OCI-LY7 (cell line): ENCODE results near the gene MEGF8. TPM values are rescaled to one million over a fixed set of nuclear protein-coding genes. Genes with fewer than 3 reads are reported as not detected.

Experiments used
- BruUV-seq: library from RNA; stranded (reverse); fragments of 400-500 nt; replicated peaks from 2 replicates; lab custom pipeline; 2021; lab: Mats Ljungman, UMichigan
- CTCF ChIA-PET: fragments of 300-600 bp; sonication (Branson Sonifier 250); formaldehyde crosslinking; loops from one replicate; lab custom pipeline; 2022; ENCODE audit warnings: antibody characterized with exemption; ENCODE audit not compliant: unreplicated experiment; lab: Charles Lee
- POLR2A ChIA-PET: fragments of 300-600 bp; sonication (Branson Sonifier 250); formaldehyde crosslinking; loops from one replicate; lab custom pipeline; 2022; ENCODE audit warnings: antibody characterized with exemption; lab: Charles Lee
- DNase-seq: peaks from one replicate; pipeline ENCODE4 v3.0.0-alpha.2; 2015; ENCODE audit warnings: low spot score
- H2AFZ ChIP-seq: fragments of 200-600 bp; sonication (generic), shearing (Covaris generic); 2 replicates; pipeline ENCODE4 v1.6.1; 2014; ENCODE audit warnings: mild to moderate bottlenecking, antibody characterized with exemption, low read length, moderate library complexity
- H3K27ac ChIP-seq: fragments of 200-600 bp; sonication (generic); 2 replicates; pipeline ENCODE4 v1.5.1; 2014; ENCODE audit warnings: mixed run types, low read depth, mild to moderate bottlenecking, moderate library complexity, low read length, inconsistent platforms; ENCODE audit not compliant: poor library complexity, severe bottlenecking
- H3K36me3 ChIP-seq: fragments of 200-600 bp; sonication (generic); 2 replicates; pipeline ENCODE4 v1.6.1; 2014; ENCODE audit warnings: mild to moderate bottlenecking, antibody characterized with exemption, low read length, moderate library complexity, mixed read lengths; ENCODE audit not compliant: insufficient read depth
- H3K4me1 ChIP-seq: fragments of 200-600 bp; sonication (generic); 2 replicates; pipeline ENCODE4 v1.5.1; 2014; ENCODE audit warnings: mild to moderate bottlenecking, low read length; ENCODE audit not compliant: insufficient read depth, poor library complexity, severe bottlenecking
- H3K4me2 ChIP-seq: fragments of 200-600 bp; sonication (generic); 2 replicates; pipeline ENCODE4 v1.6.1; 2014; ENCODE audit warnings: mild to moderate bottlenecking, low read length
- H3K4me3 ChIP-seq: fragments of 200-600 bp; sonication (generic); 2 replicates; pipeline ENCODE4 v1.5.1; 2014; ENCODE audit warnings: mild to moderate bottlenecking, low read depth, low read length; ENCODE audit not compliant: poor library complexity, severe bottlenecking
- H3K79me2 ChIP-seq: fragments of 200-600 bp; sonication (generic); 2 replicates; pipeline ENCODE4 v1.6.1; 2016; ENCODE audit warnings: low read depth, mild to moderate bottlenecking, low read length, moderate library complexity, mixed read lengths; ENCODE audit not compliant: insufficient read depth
- H3K9me2 ChIP-seq: fragments of 200-600 bp; sonication (generic); 2 replicates; pipeline ENCODE4 v1.6.1; 2016; ENCODE audit warnings: mild to moderate bottlenecking, low read length, mixed read lengths; ENCODE audit not compliant: insufficient read depth
- H3K9me3 ChIP-seq: fragments of 200-600 bp; sonication (generic); 2 replicates; pipeline ENCODE4 v1.6.1; 2014; ENCODE audit warnings: mild to moderate bottlenecking, mixed run types, low read length, mixed read lengths
- H4K20me1 ChIP-seq: fragments of 200-600 bp; sonication (generic); 2 replicates; pipeline ENCODE4 v1.6.1; 2014; ENCODE audit warnings: mild to moderate bottlenecking, antibody characterized with exemption, low read length, moderate library complexity, mixed read lengths; ENCODE audit not compliant: insufficient read depth
- CTCF ChIP-seq: fragments of 200-600 bp; sonication (generic); conservative IDR thresholded peaks from 2 replicates; pipeline ENCODE4 v1.5.1; 2014; ENCODE audit warnings: mild to moderate bottlenecking, antibody characterized with exemption, low read length, moderate library complexity, mixed read lengths
- EZH2phosphoT487 ChIP-seq: fragments of 200-600 bp; sonication (generic); IDR thresholded peaks from 2 replicates; pipeline ENCODE4 v1.6.1; 2018; ENCODE audit warnings: low read depth, borderline replicate concordance, mild to moderate bottlenecking, mixed run types, antibody characterized with exemption, low read length, moderate library complexity, mixed read lengths
- intact Hi-C: fragments of 100-400 bp; cut with micrococcal nuclease; formaldehyde crosslinking; loops from one replicate; pipeline ENCODE4 v1.10.0; 2022; ENCODE audit not compliant: unreplicated experiment
- total RNA-seq, 2 experiments: library from RNA; depleted of rRNA in 1 of 2; stranded (reverse); fragments of >200 nt in 1 of 2; shearing (Covaris generic) in 1 of 2; gene quantifications; 2 replicates each; pipeline ENCODE4 v1.2.3, GENCODE V29; 2014 to 2022

Gene MEGF8
- total RNA-seq, 2 experiments from 2014 or later, result 10.5 to 14.7 TPM

GRCh38 chr19:42421591-42422031 is 96.2 kb downstream of the MEGF8 start:
- Histone ChIP-seq H3K4me2 (peak overlapping the region; percentile 98), H3K4me3 (peak overlapping the region; percentile 74)

GRCh38 chr19:42422092-42422900 is 96.9 kb downstream of the MEGF8 start:
- Histone ChIP-seq H4K20me1 (0 out of 2 replicates have a peak, but pooled peaks cover 4% of the 10 kb centered on the region), H3K36me3 (peaks cover 29% of the 10 kb centered on the region), H3K9me3 (no peaks in the 10 kb centered on the region), H3K4me2 (peak overlapping the region; percentile 98), H3K4me1 (peaks cover 62% of the 10 kb centered on the region), H3K9me2 (no peaks in the 10 kb centered on the region), H3K79me2 (peaks cover 32% of the 10 kb centered on the region), H2AFZ (peak overlapping the region; percentile 64; the same call in 1 of the 2 replicates), H3K27ac (peak overlapping the region; percentile 81), H3K4me3 (peak overlapping the region; percentile 74)
- intact Hi-C loops, result no loop called here
- DNase-seq, result peak; percentile 80
- TSS peak; percentile 48 for BruUV-seq
- TF ChIP-seq EZH2phosphoT487 (no peak), CTCF (no peak)
- CTCF ChIA-PET, result no interaction called here
- POLR2A ChIA-PET, result no interaction called here

More at GRCh38 chr19:42421591-42422031, 96.2 kb downstream of the MEGF8 start:
- no peak for TF ChIP-seq EZH2phosphoT487
- TF ChIP-seq CTCF, result no peak
- Histone ChIP-seq H3K79me2 (peaks cover 32% of the 10 kb centered on the region), H3K9me3 (no peaks in the 10 kb centered on the region), H2AFZ (no peak overlapping the region), H3K4me1 (peaks cover 55% of the 10 kb centered on the region), H3K36me3 (peaks cover 30% of the 10 kb centered on the region), H3K9me2 (no peaks in the 10 kb centered on the region), H3K27ac (peak overlapping the region; percentile 81), H4K20me1 (0 out of 2 replicates have a peak, but pooled peaks cover 4% of the 10 kb centered on the region)
- DNase-seq, result no peak
- BruUV-seq, result no TSS peak
- ChIA-PET CTCF (no interaction called here), POLR2A (no interaction called here)
- intact Hi-C loops, result no loop called here
